Left ventricle myocardium inferior (tissue), 1 donor: ENCODE results near the gene XRN1. TPM values are rescaled to one million over a fixed set of nuclear protein-coding genes. Genes with fewer than 3 reads are reported as not detected.

ENCODE experiments used
- DNase-seq: peaks from one replicate; pipeline ENCODE4 v3.0.0-alpha.2; 2020
- H3K27ac ChIP-seq: fragments of 200-600 bp; replicated peaks from 2 replicates; pipeline ENCODE4 v1.8.0; 2021
- H3K27me3 ChIP-seq: fragments of 200-600 bp; 2 replicates; pipeline ENCODE4 v1.8.0; 2021; ENCODE audit warnings: low read depth
- H3K36me3 ChIP-seq: fragments of 200-600 bp; 2 replicates; pipeline ENCODE4 v1.8.0; 2021
- H3K4me1 ChIP-seq: fragments of 200-600 bp; 2 replicates; pipeline ENCODE4 v1.8.0; 2021
- H3K4me3 ChIP-seq: fragments of 200-600 bp; 2 replicates; pipeline ENCODE4 v1.8.0; 2021; ENCODE audit warnings: mild to moderate bottlenecking, moderate library complexity
- H3K9me3 ChIP-seq: fragments of 200-600 bp; replicated peaks from 2 replicates; pipeline ENCODE4 v1.8.0; 2021
- intact Hi-C: fragments of 100-400 bp; cut with micrococcal nuclease; formaldehyde crosslinking; loops from one replicate; pipeline ENCODE4 v1.11.0; 2022
- long read RNA-seq: library from polyadenylated mRNA; unstranded; transcript quantifications from one replicate; pipeline ENCODE4 v2.0.0, GENCODE V29; 2021
- total RNA-seq: library from RNA; stranded (reverse); fragmentation: NEBNext Ultra II Directional; extraction: Animal tissue kit (Norgen Biotek cat#: 25700); gene quantifications from one replicate; pipeline ENCODE4 v1.2.1, GENCODE V29; 2021
- TF ChIP-seq, protein P1 (sequence below): fragments of 200-600 bp; IDR thresholded peaks from 2 replicates; pipeline ENCODE4 v1.8.0; 2021; ENCODE audit warnings: antibody characterized with exemption, mild to moderate bottlenecking, borderline replicate concordance
- donor health status: DM: no; HTN: yes; CAD: no; lungs with severe emphysema.

Gene XRN1, protein sequence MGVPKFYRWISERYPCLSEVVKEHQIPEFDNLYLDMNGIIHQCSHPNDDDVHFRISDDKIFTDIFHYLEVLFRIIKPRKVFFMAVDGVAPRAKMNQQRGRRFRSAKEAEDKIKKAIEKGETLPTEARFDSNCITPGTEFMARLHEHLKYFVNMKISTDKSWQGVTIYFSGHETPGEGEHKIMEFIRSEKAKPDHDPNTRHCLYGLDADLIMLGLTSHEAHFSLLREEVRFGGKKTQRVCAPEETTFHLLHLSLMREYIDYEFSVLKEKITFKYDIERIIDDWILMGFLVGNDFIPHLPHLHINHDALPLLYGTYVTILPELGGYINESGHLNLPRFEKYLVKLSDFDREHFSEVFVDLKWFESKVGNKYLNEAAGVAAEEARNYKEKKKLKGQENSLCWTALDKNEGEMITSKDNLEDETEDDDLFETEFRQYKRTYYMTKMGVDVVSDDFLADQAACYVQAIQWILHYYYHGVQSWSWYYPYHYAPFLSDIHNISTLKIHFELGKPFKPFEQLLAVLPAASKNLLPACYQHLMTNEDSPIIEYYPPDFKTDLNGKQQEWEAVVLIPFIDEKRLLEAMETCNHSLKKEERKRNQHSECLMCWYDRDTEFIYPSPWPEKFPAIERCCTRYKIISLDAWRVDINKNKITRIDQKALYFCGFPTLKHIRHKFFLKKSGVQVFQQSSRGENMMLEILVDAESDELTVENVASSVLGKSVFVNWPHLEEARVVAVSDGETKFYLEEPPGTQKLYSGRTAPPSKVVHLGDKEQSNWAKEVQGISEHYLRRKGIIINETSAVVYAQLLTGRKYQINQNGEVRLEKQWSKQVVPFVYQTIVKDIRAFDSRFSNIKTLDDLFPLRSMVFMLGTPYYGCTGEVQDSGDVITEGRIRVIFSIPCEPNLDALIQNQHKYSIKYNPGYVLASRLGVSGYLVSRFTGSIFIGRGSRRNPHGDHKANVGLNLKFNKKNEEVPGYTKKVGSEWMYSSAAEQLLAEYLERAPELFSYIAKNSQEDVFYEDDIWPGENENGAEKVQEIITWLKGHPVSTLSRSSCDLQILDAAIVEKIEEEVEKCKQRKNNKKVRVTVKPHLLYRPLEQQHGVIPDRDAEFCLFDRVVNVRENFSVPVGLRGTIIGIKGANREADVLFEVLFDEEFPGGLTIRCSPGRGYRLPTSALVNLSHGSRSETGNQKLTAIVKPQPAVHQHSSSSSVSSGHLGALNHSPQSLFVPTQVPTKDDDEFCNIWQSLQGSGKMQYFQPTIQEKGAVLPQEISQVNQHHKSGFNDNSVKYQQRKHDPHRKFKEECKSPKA (N-terminal part only)
- 16.1 TPM for total RNA-seq
- long read RNA-seq, full-length matches to known transcripts = 2 of 4 reads
- long read RNA-seq, partial matches to known transcripts = 0 of 4 reads
- long read RNA-seq, other reads (novel, unspliced or antisense) = 2 of 4 reads

DNA sequence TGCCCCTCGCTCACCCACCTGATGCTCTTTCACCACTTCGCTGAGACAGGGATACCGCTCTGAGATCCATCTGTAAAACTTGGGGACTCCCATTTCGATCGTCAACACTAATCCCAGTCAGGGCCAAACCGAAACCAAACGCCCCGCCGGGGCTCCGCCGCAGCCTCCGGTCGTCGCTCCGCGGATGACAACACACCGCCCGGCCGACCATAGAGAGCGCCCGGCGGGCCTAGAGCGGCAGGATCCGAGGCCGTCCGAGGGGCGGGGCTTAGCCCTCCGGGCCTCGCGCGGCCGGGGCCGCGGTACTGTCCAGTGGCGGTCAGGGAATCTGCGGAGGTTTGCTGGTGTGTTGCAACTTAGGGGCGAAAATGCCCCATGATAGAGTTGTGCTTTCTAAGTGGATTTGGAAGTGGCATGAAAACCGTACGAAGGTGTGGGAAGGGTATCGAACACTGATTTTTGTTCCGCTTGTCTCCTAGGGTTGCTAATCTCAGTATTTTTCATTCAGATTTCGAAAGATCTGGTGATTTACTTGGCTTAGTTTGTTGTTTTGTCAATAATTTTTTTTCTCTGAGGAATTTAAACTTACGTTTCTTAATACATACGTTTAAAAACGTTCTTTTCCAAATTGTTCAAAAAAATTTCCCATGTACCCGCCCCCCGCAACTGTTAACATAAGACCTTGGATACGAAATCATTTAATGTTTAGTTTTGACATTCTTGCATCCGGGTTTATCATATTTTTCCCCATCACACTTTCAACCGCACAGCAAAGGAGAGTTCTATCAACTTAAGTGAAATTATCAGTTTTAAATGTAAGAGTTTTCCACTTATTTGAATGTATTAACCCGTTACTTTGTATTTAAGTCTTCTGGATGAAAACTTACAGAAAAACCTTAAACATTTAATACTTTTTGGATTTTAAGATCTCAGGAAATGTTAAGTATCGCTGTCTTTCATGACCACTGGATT, at the start of gene XRN1:
Gene XRN1, minus strand, starts transcription at position 186 of the 972 bp plus-strand sequence. Its CDS starts 93 bp downstream, at position 93.
- H3K27me3 ChIP-seq = no peaks in the 10 kb centered on the region
- no peaks in the 10 kb centered on the region for H3K9me3 ChIP-seq
- peaks cover 10% of the 10 kb centered on the region for H3K36me3 ChIP-seq
- H3K4me1 ChIP-seq = peaks cover 52% of the 10 kb centered on the region
- H3K4me3 ChIP-seq = peak within 1 kb of the TSS; percentile 88
- peak; percentile 96 for DNase-seq
- intact Hi-C loops = no loop called here
- TF ChIP-seq, protein P1, sequence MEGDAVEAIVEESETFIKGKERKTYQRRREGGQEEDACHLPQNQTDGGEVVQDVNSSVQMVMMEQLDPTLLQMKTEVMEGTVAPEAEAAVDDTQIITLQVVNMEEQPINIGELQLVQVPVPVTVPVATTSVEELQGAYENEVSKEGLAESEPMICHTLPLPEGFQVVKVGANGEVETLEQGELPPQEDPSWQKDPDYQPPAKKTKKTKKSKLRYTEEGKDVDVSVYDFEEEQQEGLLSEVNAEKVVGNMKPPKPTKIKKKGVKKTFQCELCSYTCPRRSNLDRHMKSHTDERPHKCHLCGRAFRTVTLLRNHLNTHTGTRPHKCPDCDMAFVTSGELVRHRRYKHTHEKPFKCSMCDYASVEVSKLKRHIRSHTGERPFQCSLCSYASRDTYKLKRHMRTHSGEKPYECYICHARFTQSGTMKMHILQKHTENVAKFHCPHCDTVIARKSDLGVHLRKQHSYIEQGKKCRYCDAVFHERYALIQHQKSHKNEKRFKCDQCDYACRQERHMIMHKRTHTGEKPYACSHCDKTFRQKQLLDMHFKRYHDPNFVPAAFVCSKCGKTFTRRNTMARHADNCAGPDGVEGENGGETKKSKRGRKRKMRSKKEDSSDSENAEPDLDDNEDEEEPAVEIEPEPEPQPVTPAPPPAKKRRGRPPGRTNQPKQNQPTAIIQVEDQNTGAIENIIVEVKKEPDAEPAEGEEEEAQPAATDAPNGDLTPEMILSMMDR = no peak
- peak within 1 kb of the TSS; percentile 95 for H3K27ac ChIP-seq

GRCh38 chr3:142495103-142495502, 47.3 kb upstream of the XRN1 start:
- Histone ChIP-seq H3K4me3 (no peak overlapping the region), H3K27ac (no peak overlapping the region), H3K27me3 (no peaks in the 10 kb centered on the region), H3K4me1 (no peaks in the 10 kb centered on the region), H3K36me3 (peaks cover 89% of the 10 kb centered on the region), H3K9me3 (no peaks in the 10 kb centered on the region)
- DNase-seq = no peak
- intact Hi-C loops = no loop called here
- TF ChIP-seq, protein P1 = no peak

GRCh38 chr3:142492184-142492583, 44.3 kb upstream of the XRN1 start:
- no peak overlapping the region for H3K27ac ChIP-seq
- no peak for DNase-seq
- H3K36me3 ChIP-seq = peaks cover 93% of the 10 kb centered on the region
- no peak overlapping the region for H3K4me3 ChIP-seq
- TF ChIP-seq, protein P1 = no peak
- intact Hi-C loops = no loop called here
- H3K9me3 ChIP-seq = no peaks in the 10 kb centered on the region
- H3K4me1 ChIP-seq = no peaks in the 10 kb centered on the region
- no peaks in the 10 kb centered on the region for H3K27me3 ChIP-seq

DNA sequence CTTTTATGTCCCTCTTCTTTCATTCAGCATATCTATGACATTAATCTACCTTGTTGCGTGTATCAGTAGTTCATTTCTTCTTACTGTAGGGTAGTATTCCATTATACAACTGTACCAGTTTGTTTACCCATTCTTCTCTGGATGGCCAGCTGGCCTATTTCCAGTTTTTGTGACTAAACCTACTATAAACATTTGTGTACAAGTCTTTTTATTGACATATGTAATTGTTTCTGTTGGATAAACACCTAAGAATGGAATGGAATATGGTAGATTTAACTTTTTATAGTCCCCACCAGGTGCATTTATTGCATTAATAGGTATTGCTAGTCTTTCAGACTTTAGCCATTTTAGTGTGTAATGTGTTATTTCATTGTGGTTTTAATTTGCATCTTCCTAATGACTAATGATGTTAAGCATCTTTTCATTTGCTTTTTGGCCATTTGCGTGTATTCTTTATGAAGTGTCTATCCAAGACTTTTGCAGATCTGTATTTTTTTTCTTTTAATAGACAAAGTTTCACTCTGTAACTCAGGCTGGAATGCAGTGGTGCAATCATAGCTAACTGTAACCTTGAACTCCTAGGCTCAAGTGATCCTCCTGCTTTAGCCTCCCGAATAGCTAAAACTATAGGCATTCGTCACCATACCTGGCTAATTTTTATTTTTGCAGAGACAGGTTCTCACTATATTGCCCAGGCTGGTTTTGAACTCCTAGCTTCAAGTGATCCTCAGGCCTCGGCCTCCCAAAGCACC, 41.9 kb upstream of the XRN1 start:
- no peaks in the 10 kb centered on the region for H3K27me3 ChIP-seq
- intact Hi-C loops = no loop called here
- no peak for DNase-seq
- H3K27ac ChIP-seq = no peak overlapping the region
- H3K4me3 ChIP-seq = no peak overlapping the region
- H3K36me3 ChIP-seq = peaks cover 90% of the 10 kb centered on the region
- TF ChIP-seq, protein P1 = no peak
- no peaks in the 10 kb centered on the region for H3K4me1 ChIP-seq
- no peaks in the 10 kb centered on the region for H3K9me3 ChIP-seq
